IMR-90 (cell line): Measurements from ENCODE around the gene FANCF. TPM values are rescaled to one million over a fixed set of nuclear protein-coding genes. Genes with fewer than 3 reads are reported as not detected.

Experiments
- ATAC-seq: fragments of 200-7000 bp; cut with Tn5 transposase; 2 replicates; pipeline ENCODE4 v1.9.1; 2020; ENCODE audit warnings: low read depth, mild to moderate bottlenecking, moderate library complexity
- BruUV-seq: library from RNA; stranded (reverse); fragments of 400-500 nt; replicated peaks from 2 replicates; lab custom pipeline; 2021; lab: Mats Ljungman, UMichigan
- CTCF ChIA-PET: fragments of 300-600 bp; formaldehyde crosslinking; extraction: SDS; loops from one replicate; lab custom pipeline; 2021; ENCODE audit warnings: antibody characterized with exemption; lab: Yijun Ruan, JAX
- POLR2A ChIA-PET: fragments of 300-600 bp; sonication (Branson Sonifier 250); formaldehyde crosslinking; loops from one replicate; lab custom pipeline; 2022; ENCODE audit warnings: antibody characterized with exemption; ENCODE audit not compliant: unreplicated experiment; lab: Charles Lee
- DNase-seq: peaks from one replicate; pipeline ENCODE4 v3.0.0; 2013
- H2AFZ ChIP-seq: replicated peaks from 2 replicates; pipeline ENCODE3; 2013; ENCODE audit warnings: low read length, mild to moderate bottlenecking; ENCODE audit not compliant: poor library complexity
- H2AK5ac ChIP-seq: 2 replicates; pipeline ENCODE4 v1.6.1; 2013; ENCODE audit warnings: low read depth, low read length, inconsistent platforms
- H2AK9ac ChIP-seq: replicated peaks from 2 replicates; pipeline ENCODE3; 2013; ENCODE audit warnings: mild to moderate bottlenecking, low read depth, low read length, moderate library complexity; ENCODE audit not compliant: poor library complexity
- H2BK120ac ChIP-seq: 2 replicates; pipeline ENCODE4 v1.6.1; 2013; ENCODE audit warnings: low read depth, low read length, inconsistent platforms
- H2BK15ac ChIP-seq: 3 replicates; pipeline ENCODE4 v1.6.1; 2013; ENCODE audit warnings: low read depth, low read length, inconsistent platforms
- H2BK20ac ChIP-seq: 2 replicates; pipeline ENCODE4 v1.6.1; 2013; ENCODE audit warnings: low read depth, mild to moderate bottlenecking, inconsistent platforms, low read length, moderate library complexity
- H2BK5ac ChIP-seq: 2 replicates; pipeline ENCODE4 v1.6.1; 2013; ENCODE audit warnings: mild to moderate bottlenecking, low read depth, low read length, inconsistent platforms; ENCODE audit not compliant: poor library complexity, severe bottlenecking
- H3K14ac ChIP-seq: replicated peaks from 2 replicates; pipeline ENCODE4 v1.6.1; 2013; ENCODE audit warnings: low read depth, low read length, inconsistent platforms
- H3K18ac ChIP-seq: 2 replicates; pipeline ENCODE4 v1.6.1; 2013; ENCODE audit warnings: low read depth, low read length, control low read depth
- H3K23ac ChIP-seq: 2 replicates; pipeline ENCODE4 v1.6.1; 2013; ENCODE audit warnings: low read depth, low read length, inconsistent platforms
- H3K27ac ChIP-seq: 2 replicates; pipeline ENCODE4 v1.5.1; 2013; ENCODE audit warnings: mild to moderate bottlenecking, control low read depth, low read length; ENCODE audit not compliant: insufficient read depth
- H3K27me3 ChIP-seq: 2 replicates; pipeline ENCODE4 v1.6.1; 2013; ENCODE audit warnings: low read length; ENCODE audit not compliant: control insufficient read depth, insufficient read depth
- H3K36me3 ChIP-seq: 2 replicates; pipeline ENCODE4 v1.6.1; 2013; ENCODE audit warnings: low read length, mixed read lengths; ENCODE audit not compliant: control insufficient read depth, insufficient read depth
- H3K4ac ChIP-seq: 2 replicates; pipeline ENCODE4 v1.6.1; 2013; ENCODE audit warnings: low read depth, low read length, inconsistent platforms
- H3K4me1 ChIP-seq: 2 replicates; pipeline ENCODE4 v1.6.1; 2013; ENCODE audit warnings: low read length, mixed read lengths; ENCODE audit not compliant: control insufficient read depth, insufficient read depth
- H3K4me2 ChIP-seq: 2 replicates; pipeline ENCODE4 v1.6.1; 2013; ENCODE audit warnings: low read depth, mild to moderate bottlenecking, control low read depth, low read length, moderate library complexity
- H3K4me3 ChIP-seq: 2 replicates; pipeline ENCODE4 v1.5.1; 2013; ENCODE audit warnings: low read depth, mild to moderate bottlenecking, control low read depth, low read length, moderate library complexity; ENCODE audit not compliant: insufficient read depth
- H3K56ac ChIP-seq: 2 replicates; pipeline ENCODE4 v1.6.1; 2013; ENCODE audit warnings: low read length, inconsistent platforms; ENCODE audit not compliant: insufficient read depth; ENCODE audit errors: extremely low read depth
- H3K79me1 ChIP-seq, 2 experiments: 2 replicates each; pipeline ENCODE4 v1.6.1; 2013; ENCODE audit warnings: low read length in 2 of 2, inconsistent platforms in 1 of 2, low read depth in 1 of 2
- H3K9ac ChIP-seq: 2 replicates; pipeline ENCODE4 v1.6.1; 2013; ENCODE audit warnings: low read depth, low read length, control low read depth
- H3K9me1 ChIP-seq: 2 replicates; pipeline ENCODE4 v1.6.1; 2013; ENCODE audit warnings: low read length, inconsistent platforms; ENCODE audit not compliant: insufficient read depth
- H3K9me3 ChIP-seq: 2 replicates; pipeline ENCODE4 v1.6.1; 2013; ENCODE audit warnings: low read length; ENCODE audit not compliant: control insufficient read depth, insufficient read depth
- H4K20me1 ChIP-seq: 2 replicates; pipeline ENCODE4 v1.6.1; 2013; ENCODE audit warnings: low read length, inconsistent platforms; ENCODE audit not compliant: insufficient read depth
- H4K5ac ChIP-seq: 2 replicates; pipeline ENCODE4 v1.6.1; 2013; ENCODE audit warnings: mild to moderate bottlenecking, low read depth, low read length, control low read depth
- H4K8ac ChIP-seq, 2 experiments: 2 replicates each; pipeline ENCODE4 v1.6.1; 2013; ENCODE audit warnings: low read depth in 2 of 2, low read length in 2 of 2, control low read depth in 1 of 2, inconsistent platforms in 1 of 2
- H4K91ac ChIP-seq: 2 replicates; pipeline ENCODE4 v1.6.1; 2013; ENCODE audit warnings: low read depth, low read length, inconsistent platforms; ENCODE audit not compliant: insufficient read depth
- BHLHE40 ChIP-seq: fragments of 150-350 bp; IDR thresholded peaks from 2 replicates; pipeline ENCODE4 v1.6.1; 2016; ENCODE audit warnings: mild to moderate bottlenecking, low read depth, low read length
- CEBPB ChIP-seq: IDR thresholded peaks from 2 replicates; pipeline ENCODE4 v1.6.1; 2012; ENCODE audit warnings: low read depth, low read length, improper control_type of control experiment
- FOS ChIP-seq: fragments of 150-350 bp; IDR thresholded peaks from 2 replicates; pipeline ENCODE4 v1.6.1; 2016; ENCODE audit warnings: low read depth, low read length
- MXI1 ChIP-seq: IDR thresholded peaks from 2 replicates; pipeline ENCODE4 v1.6.1; 2012; ENCODE audit warnings: low read depth, mild to moderate bottlenecking, low read length, moderate library complexity, borderline replicate concordance
- RAD21 ChIP-seq: IDR thresholded peaks from 2 replicates; pipeline ENCODE4 v1.6.1; 2012; ENCODE audit warnings: low read length, improper control_type of control experiment
- RFX5 ChIP-seq: IDR thresholded peaks from 2 replicates; pipeline ENCODE4 v1.8.0; 2012; ENCODE audit warnings: low read depth, mild to moderate bottlenecking, low read length, moderate library complexity
- WGBS, 2 experiments: methylation state at CpG; one replicate each; pipeline versions ENCODE4 v1.1.5 to v1.1.7; 2013; ENCODE audit warnings: missing lambda C conversion rate in 2 of 2; ENCODE audit not compliant: insufficient read length in 1 of 2; ENCODE audit errors: extremely low coverage in 2 of 2; 5-methylcytosine and 5-hydroxymethylcytosine counted together
- dilution Hi-C: fragments of 300-500 bp; cut with HindIII; formaldehyde crosslinking; loops from one replicate; pipeline ENCODE4 v1.14.3; 2018; ENCODE audit warnings: low sequenced_read_pairs; ENCODE audit not compliant: unreplicated experiment
- in situ Hi-C: fragments of 300-500 bp; cut with MboI; formaldehyde crosslinking; loops from 3 replicates; pipeline ENCODE4 v1.14.3; 2019; ENCODE audit warnings: low sequenced_read_pairs, inconsistent platforms, mixed read lengths
- intact Hi-C: fragments of 100-400 bp; cut with micrococcal nuclease; formaldehyde crosslinking; loops from 2 replicates; pipeline ENCODE4 v1.10.0; 2022
- polyA plus RNA-seq, 3 experiments: library from polyadenylated mRNA; depleted of rRNA; stranded (reverse); fragments of >200 nt; gene quantifications; 2 replicates each; pipeline ENCODE4 v1.2.3, GENCODE V29; 2012; ENCODE audit warnings: low replicate concordance in 1 of 3
- total RNA-seq: library from RNA; depleted of rRNA; stranded (reverse); fragments of >200 nt; gene quantifications from 2 replicates; pipeline ENCODE4 v1.2.3, GENCODE V29; 2012

FANCF gene
- total and polyA plus RNA-seq, 2 of the 4 experiments (the other 2 are of a cell fraction) = 3.3 to 5.6 TPM

DNA sequence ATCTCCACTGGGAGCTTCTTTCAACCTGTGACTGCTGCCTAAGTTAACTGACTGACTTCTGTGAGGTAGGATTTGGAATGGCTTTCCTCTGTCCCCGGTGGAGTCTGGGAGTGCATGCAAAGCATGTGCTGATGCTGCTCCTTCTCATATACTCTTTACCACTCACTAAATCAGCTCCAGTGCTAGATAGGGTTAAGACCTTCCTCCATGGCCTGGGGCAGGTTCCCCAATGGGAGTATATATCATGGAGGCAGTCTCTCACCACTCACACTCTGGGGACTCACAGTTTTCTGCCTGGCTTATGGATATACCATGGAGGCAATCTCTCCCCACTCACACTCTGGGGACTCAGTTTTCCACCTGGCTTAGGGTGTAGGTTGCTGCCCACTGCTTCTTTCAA lies 10.1 kb upstream of the FANCF start:
- H3K9me3 ChIP-seq = no peaks in the 10 kb centered on the region
- BruUV-seq = no TSS peak
- dilution Hi-C loops (no loop called here), in situ Hi-C loops (no loop called here), intact Hi-C loops (no loop called here)
- no peak overlapping the region for H3K18ac ChIP-seq
- no peak overlapping the region for H3K4me3 ChIP-seq
- no peak overlapping the region for H3K27ac ChIP-seq
- H3K4ac ChIP-seq = no peak overlapping the region
- H2BK15ac ChIP-seq = no peak overlapping the region
- no peak overlapping the region for H3K4me2 ChIP-seq
- H3K9ac ChIP-seq = no peak overlapping the region
- H4K20me1 ChIP-seq = no peaks in the 10 kb centered on the region
- no peak overlapping the region for H2BK120ac ChIP-seq
- WGBS, 2 experiments = no CpG with 5 or more reads among the region's 1 CpG
- no peak for TF ChIP-seq FOS
- TF ChIP-seq MXI1 = no peak
- TF ChIP-seq BHLHE40 = no peak
- no peak for TF ChIP-seq RFX5
- no peak for TF ChIP-seq RAD21
- no peak for TF ChIP-seq CEBPB
- no peaks in the 10 kb centered on the region for H3K4me1 ChIP-seq
- no peaks in the 10 kb centered on the region for H3K27me3 ChIP-seq
- no peak overlapping the region for H2AK9ac ChIP-seq
- no peak overlapping the region for H3K14ac ChIP-seq
- CTCF ChIA-PET = no interaction called here
- no peak overlapping the region for H4K91ac ChIP-seq
- H3K36me3 ChIP-seq = no peaks in the 10 kb centered on the region
- no peaks in the 10 kb centered on the region for H3K9me1 ChIP-seq
- DNase-seq (no peak), ATAC-seq (no peak)
- no peak overlapping the region for H2AFZ ChIP-seq
- H3K23ac ChIP-seq = no peak overlapping the region
- H2BK20ac ChIP-seq = no peak overlapping the region
- H2AK5ac ChIP-seq = no peak overlapping the region
- no peak overlapping the region for H3K56ac ChIP-seq
- no peak overlapping the region for H4K8ac ChIP-seq
- H2BK5ac ChIP-seq = no peak overlapping the region
- H3K79me1 ChIP-seq = no peaks in the 10 kb centered on the region
- no peak overlapping the region for H4K5ac ChIP-seq
- POLR2A ChIA-PET = no interaction called here
